Esophagus squamous epithelium (tissue), 4 donors: Measurements from ENCODE around the gene DLGAP1.

Experiments
- POLR2A ChIP-seq, 4 donors: fragments of 450-650 bp; IDR thresholded peaks; one replicate each; pipeline ENCODE4 v1.6.1; 2017; ENCODE audit warnings: antibody characterized with exemption in 4 of 4, mild to moderate bottlenecking in 4 of 4, moderate library complexity in 3 of 4
- TF ChIP-seq, protein P1 (sequence below), 6 experiments: fragments of 450-650 bp in 4 of 6; fragments of 200-600 bp in 2 of 6; sonication (generic) in 2 of 6; IDR thresholded peaks; one replicate each; pipeline ENCODE4 v1.5.1; 2016 to 2019; ENCODE audit warnings: antibody characterized with exemption in 6 of 6, mild to moderate bottlenecking in 4 of 6, moderate library complexity in 4 of 6

DNA sequence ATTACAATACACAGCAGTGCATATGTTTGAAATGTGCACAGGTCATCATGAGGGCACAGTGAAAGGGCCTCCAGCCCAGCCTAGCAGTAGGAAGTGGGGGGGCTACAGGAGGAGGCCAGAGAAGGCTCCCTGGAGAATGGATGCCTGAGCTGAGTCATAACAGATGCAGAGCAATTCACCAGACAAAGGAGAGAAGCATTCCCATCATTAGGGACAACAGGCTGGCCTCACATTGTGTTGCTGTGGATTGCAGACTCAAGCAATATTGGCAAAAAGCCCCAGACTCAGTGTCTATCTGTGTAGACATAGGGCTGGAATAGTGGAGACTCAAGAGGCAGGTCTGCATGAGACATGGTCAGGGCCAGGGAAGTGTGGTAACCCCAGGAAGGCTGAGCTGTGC lies 329.9 kb downstream of the DLGAP1 start:
- TF ChIP-seq POLR2A (IDR thresholded peaks at IDR 0.05): no peak
- TF ChIP-seq, protein P1, sequence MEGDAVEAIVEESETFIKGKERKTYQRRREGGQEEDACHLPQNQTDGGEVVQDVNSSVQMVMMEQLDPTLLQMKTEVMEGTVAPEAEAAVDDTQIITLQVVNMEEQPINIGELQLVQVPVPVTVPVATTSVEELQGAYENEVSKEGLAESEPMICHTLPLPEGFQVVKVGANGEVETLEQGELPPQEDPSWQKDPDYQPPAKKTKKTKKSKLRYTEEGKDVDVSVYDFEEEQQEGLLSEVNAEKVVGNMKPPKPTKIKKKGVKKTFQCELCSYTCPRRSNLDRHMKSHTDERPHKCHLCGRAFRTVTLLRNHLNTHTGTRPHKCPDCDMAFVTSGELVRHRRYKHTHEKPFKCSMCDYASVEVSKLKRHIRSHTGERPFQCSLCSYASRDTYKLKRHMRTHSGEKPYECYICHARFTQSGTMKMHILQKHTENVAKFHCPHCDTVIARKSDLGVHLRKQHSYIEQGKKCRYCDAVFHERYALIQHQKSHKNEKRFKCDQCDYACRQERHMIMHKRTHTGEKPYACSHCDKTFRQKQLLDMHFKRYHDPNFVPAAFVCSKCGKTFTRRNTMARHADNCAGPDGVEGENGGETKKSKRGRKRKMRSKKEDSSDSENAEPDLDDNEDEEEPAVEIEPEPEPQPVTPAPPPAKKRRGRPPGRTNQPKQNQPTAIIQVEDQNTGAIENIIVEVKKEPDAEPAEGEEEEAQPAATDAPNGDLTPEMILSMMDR (IDR thresholded peaks at IDR 0.05): no peak
